HG02885 (cell line): ENCODE results near the gene CDCA7.
"Not testable (repeated sequence)": the region's sequence is repeated elsewhere in the genome, so short reads cannot be mapped to it uniquely, and the experiment has no call there.

Experiments used
- ATAC-seq: cut with Tn5 transposase; IDR thresholded peaks from one replicate; pipeline ENCODE4 v1.9.1; 2021; ENCODE audit warnings: mild to moderate bottlenecking; ENCODE audit not compliant: unreplicated experiment, poor library complexity

Gene CDCA7

GRCh38 chr2:173357346-173357745, 2.7 kb downstream of the CDCA7 start:
- ATAC-seq, result no peak

- ATAC-seq, result no peak
Observed at GRCh38 chr2:173358616-173359015, 3.9 kb downstream of the CDCA7 start.

- ATAC-seq, result peak; percentile 67
Observed at GRCh38 chr2:173359231-173359630, 4.6 kb downstream of the CDCA7 start.

- ATAC-seq, result no peak
Observed at GRCh38 chr2:173370198-173370597, 15.5 kb downstream of the CDCA7 start.

GRCh38 chr2:173371023-173371422, 16.4 kb downstream of the CDCA7 start:
- ATAC-seq, result no peak

- ATAC-seq, result no peak
Observed at GRCh38 chr2:173373290-173373689, 18.6 kb downstream of the CDCA7 start.

- no peak for ATAC-seq
Observed at GRCh38 chr2:173374634-173375033, 20.0 kb downstream of the CDCA7 start.

- ATAC-seq, result not testable (repeated sequence)
Observed at GRCh38 chr2:173385534-173385933, 30.9 kb downstream of the CDCA7 start.

GRCh38 chr2:173386021-173386737, 31.5 kb downstream of the CDCA7 start:
- no peak for ATAC-seq

GRCh38 chr2:173386738-173387065, 32.0 kb downstream of the CDCA7 start:
- no peak for ATAC-seq

GRCh38 chr2:173387079-173387478, 32.4 kb downstream of the CDCA7 start:
- no peak for ATAC-seq

GRCh38 chr2:173387660-173388059, 33.0 kb downstream of the CDCA7 start:
- no peak for ATAC-seq

- no peak for ATAC-seq
Observed at GRCh38 chr2:173388795-173389194, 34.1 kb downstream of the CDCA7 start.

- ATAC-seq, result no peak
Observed at GRCh38 chr2:173390036-173390435, 35.4 kb downstream of the CDCA7 start.

- ATAC-seq, result no peak
Observed at GRCh38 chr2:173392731-173393130, 38.1 kb downstream of the CDCA7 start.

GRCh38 chr2:173393186-173393585, 38.5 kb downstream of the CDCA7 start:
- ATAC-seq, result no peak

- ATAC-seq, result no peak
Observed at GRCh38 chr2:173393636-173394035, 39.0 kb downstream of the CDCA7 start.

GRCh38 chr2:173394091-173394974, 39.7 kb downstream of the CDCA7 start:
- ATAC-seq, result no peak

- no peak for ATAC-seq
Observed at GRCh38 chr2:173395567-173396351, 41.1 kb downstream of the CDCA7 start.

- ATAC-seq, result no peak
Observed at GRCh38 chr2:173397539-173397938, 42.9 kb downstream of the CDCA7 start.

- no peak for ATAC-seq
Observed at GRCh38 chr2:173399229-173399628, 44.6 kb downstream of the CDCA7 start.
